Activated CD4-positive, alpha-beta T cell treated with anti-CD3 and anti-CD28 coated beads for 48 hours (primary cell): Measurements from ENCODE around the gene MACO1.

Experiments used
- DNase-seq: peaks from one replicate; pipeline ENCODE4 v3.0.0-alpha.2; 2020

MACO1 gene

DNA sequence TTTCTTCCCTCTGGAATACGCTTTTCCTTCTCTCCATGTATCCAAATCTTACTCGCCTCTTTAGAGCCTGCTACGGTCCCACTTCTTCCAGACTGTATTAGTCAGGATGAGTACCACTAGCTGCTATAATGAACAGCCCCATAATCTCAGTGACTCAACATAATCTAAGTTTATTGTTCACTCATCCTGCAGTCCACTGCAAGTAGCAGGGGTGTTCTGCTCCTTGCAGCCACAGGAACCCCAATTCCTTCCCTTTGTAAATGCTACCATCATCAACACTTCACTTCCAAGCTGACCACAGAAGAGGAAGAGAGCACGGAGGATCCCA, 94.6 kb downstream of the MACO1 start:
- no peak for DNase-seq

DNA sequence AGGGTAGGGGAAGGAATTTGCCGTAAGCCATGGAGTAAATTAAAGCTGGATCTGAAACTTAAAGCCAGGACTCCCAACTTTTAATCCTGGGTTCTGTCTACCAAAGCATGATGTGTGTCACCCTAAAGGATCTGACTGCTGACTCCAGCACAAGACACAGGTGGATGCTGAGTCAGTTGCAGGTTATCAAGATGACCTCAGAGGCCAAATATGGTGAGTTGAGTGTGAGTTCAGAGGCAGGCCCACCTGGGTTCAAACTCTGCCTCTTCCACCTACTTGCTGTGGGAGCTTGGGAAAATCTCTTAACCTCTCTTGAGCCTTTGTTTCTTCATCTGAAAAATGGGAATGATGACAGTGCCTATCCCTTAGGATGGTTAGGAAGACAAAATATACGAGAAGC, 96.1 kb downstream of the MACO1 start:
- DNase-seq = no peak

- no peak for DNase-seq
Observed at GRCh38 chr1:25527226-25527846, 96.6 kb downstream of the MACO1 start.

- DNase-seq = no peak
Observed at GRCh38 chr1:25527946-25528595, 97.4 kb downstream of the MACO1 start.

- no peak for DNase-seq
Observed at GRCh38 chr1:25528881-25529517, 98.3 kb downstream of the MACO1 start.

GRCh38 chr1:25529518-25530185, 99.0 kb downstream of the MACO1 start:
- DNase-seq = no peak

DNA sequence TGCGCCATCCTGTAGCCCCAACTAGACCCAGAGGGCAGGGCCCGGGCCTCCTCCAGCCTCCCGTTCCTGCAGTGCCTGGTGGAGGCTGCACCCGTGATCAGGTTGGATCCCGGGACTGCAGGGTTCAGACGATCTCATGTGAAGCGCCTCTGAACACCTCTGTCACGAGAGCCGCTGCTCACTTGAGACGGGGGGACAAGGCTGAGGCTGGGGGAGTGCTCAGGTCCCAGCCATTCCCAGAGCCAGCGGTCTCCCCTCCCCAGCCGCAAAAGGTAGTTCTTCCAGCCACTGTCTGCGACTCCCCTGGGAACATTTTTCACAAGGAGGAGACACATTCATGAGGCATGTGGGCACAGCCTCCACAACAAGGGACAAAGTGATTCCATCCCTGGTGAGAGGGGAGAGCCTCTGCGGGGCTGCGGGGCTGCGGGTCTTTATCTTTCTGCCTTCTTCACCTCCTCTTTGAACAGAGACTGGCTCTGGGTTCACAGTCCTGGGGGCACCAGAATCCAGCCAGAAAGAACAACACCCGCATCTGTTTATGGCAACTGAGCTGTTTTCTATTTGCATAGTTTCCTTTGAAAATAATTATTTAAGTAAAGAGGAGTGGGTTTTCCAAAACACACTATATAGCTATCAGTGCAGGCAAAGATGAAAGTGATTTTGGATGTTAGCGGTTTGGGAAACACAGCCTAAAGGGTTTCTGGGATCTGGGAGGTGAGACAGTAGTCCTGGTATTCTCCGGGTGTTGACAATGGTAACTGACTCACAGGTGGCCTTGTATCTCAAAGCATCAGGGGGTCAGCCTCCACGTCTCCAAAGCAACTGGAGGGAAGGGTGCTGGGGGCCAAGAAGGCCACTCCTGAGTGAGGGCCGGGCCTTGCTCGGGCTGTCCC, 99.7 kb downstream of the MACO1 start:
- no peak for DNase-seq

GRCh38 chr1:25531082-25531461, 100.4 kb downstream of the MACO1 start:
- DNase-seq = no peak

GRCh38 chr1:25532970-25533369, 102.3 kb downstream of the MACO1 start:
- DNase-seq = no peak

DNA sequence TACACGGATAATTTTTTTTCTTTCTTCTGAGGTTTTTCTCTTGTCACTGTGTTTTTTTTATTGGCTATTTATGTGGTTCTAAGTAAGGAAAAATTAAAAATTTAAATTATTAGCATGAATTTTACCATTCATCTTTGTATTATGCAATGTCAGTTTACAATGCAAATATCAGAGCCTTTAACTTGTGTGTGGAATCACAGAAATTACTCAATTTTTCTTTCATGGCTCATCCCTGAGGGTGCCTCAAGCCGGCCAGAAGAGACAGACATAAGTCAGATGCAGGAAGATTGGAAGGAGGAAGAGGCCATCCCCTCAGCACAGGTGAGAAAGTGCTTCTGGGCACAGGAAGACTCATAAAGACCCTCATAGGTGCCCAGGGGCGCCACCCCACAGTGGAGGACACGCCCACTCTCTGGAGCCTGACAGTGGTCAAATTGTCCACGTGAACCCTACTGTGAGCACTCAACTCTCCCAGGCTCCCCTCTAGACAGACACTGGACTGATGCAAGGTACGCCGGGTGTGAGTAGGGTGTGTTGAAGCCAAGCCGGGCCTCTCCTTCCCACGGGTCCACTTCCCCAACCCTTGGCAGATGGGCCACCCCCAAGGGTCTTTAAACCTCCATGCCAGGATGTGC, 103.2 kb downstream of the MACO1 start:
- no peak for DNase-seq

DNA sequence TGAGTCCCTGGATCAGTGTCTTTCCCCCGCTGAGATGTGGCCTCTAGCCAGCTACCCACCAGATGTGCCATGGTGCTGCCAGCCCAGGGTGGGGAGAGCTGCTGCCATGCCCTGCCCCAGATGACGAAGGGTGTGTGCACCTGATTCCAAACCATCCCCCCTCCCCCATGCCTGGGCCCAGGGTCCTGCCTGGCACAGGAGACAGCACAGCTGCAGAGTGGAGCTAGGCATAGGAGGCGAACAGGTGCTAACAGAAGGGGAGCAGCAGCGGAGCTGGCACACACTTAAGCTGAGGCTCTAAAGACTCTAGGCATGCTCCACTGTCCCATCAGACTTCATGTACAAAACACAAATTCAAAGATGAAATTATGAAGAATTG, 103.7 kb downstream of the MACO1 start:
- no peak for DNase-seq

DNA sequence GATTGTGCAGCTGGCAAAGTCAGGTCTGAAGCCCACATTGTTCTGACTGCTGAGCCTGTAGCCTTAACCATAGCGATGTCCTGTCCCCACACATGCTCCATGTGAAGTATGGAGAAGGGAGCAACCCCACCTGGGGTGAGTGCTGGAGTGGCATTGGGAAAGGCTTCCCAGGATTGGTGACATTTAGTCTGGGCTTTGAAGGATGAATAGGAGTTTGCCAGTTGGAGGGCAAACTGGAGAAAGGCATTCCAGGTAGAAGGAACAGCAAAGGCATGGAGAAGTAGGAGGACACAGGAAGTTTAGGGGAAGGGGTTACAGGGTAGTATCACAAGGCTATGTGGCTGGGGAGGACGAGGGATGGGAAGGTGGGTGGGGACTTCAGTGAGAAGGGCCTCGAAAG, 105.4 kb downstream of the MACO1 start:
- DNase-seq = no peak

GRCh38 chr1:25537153-25537831, 106.6 kb downstream of the MACO1 start:
- DNase-seq = no peak

- no peak for DNase-seq
Observed at GRCh38 chr1:25538191-25538767, 107.6 kb downstream of the MACO1 start.

DNA sequence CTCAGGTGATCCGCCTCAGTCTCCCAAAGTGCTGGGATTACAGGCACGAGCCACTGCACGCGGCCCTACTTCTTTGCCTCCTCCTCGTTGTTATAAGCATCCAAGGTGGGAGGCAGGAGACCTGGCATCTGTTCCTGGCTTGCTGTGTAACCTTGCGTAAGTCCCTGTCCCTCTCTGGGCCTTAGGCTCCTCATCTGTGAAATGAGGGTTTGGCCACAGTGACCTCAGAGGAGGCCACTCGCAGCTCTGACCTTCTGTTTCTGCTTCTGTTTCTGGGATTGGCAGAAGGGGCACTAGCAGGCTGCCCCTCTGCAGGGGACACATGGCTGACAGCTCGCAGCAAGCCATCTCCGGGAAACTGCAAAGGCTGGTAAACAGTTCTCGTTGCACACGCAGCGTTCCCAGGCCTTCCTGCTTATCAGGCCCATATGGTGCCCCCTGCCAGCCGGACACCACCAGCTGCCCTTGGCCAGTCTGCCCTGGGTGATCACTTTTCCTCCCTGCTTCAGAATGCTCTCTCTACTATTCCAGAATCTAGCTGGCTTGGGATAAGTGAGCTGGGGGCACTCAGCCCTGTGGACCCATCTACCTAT, 110.1 kb downstream of the MACO1 start:
- DNase-seq = no peak

GRCh38 chr1:25541425-25541824, 110.7 kb downstream of the MACO1 start:
- DNase-seq = no peak

DNA sequence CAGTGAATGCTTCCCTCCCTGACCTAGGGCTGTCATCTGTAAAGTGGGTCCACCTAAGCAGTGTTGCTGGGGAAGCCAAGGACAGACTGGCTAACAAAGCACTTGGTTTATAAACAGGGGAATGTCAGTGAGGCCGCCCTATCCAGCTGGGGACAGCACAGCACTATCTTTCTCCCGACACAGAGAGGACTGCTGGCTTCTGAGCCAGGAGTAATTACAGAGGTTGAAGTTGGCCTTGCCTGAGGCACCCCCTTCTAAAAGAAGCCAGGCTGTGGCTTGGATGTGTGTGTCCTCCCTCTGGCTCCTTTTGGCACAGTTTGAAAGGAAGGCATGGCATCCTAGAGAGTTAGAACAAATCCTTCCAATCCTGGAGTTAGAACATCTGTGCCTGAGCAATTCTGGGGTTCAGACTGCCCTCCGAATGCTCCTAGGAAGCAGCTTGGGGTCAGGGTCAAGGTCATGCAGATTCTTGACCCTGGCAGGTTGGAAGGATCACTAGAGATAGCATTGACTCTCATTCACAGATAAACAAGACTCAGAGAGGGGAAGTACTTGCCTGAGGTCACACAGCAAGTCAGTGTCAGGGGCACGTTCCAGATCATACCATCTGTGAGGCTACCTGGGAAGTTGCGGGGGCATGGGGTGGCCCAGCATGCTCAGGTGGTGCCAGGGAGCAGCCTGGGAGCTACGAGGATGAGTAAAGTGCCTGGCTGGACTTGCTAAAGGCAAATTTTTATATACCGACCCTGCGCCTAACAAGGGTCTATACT, 111.4 kb downstream of the MACO1 start:
- DNase-seq = no peak

DNA sequence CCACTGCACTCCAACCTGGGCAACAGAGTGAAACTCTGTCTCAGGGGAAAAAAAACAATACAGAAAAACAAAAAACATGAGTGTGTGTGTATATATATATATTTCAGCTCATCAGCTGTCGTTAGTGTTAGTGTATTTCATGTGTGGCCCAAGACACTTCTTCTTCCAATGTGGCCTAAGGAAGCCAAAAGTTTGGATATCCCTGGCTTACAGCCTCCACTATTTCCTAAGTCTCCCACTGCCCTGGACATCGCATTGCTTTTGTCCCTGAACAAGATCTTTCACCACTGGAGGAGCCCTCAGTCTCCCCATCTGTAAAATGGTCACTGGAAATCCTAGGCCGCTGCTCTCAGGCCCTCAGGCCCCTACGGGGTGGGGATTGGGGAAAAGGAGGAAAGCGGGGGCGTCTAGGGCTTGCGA, 112.3 kb downstream of the MACO1 start:
- DNase-seq = no peak

- DNase-seq = peak; percentile 76
Observed at GRCh38 chr1:25543425-25544242, 112.9 kb downstream of the MACO1 start, which contains the start of gene LDLRAP1. LDLRAP1 (plus strand) TSS chr1:25543606; CDS start chr1:25543699, 93 bp downstream.
